ENCODE measurements around the gene FBXO44. TPM values are rescaled to one million over a fixed set of nuclear protein-coding genes. Genes with fewer than 3 reads are reported as not detected.
A peak's percentile ranks its signal among the peaks of the same experiment; 100 is the strongest.

FBXO44 gene
- total and polyA plus RNA-seq, 5 experiments from 2014 or later = 6.4 to 55.7 (median 10.1) TPM

GRCh38 chr1:11651017-11651416 lies 3.7 kb upstream of the FBXO44 start:
- H3K9me3 Mint-ChIP-seq = no peaks in the 10 kb centered on the region
- H3K27me3 Mint-ChIP-seq = no peaks in the 10 kb centered on the region
- no peak for DNase-seq
- H3K36me3 Mint-ChIP-seq = no peaks in the 10 kb centered on the region
- H3K4me1 Mint-ChIP-seq = peaks cover 12 to 39% (median 34%) of the 10 kb centered on the region in 4 donors
- H3K4me3 Mint-ChIP-seq = peak overlapping the region; percentile 75 to 90 (median 84)
- no peak for ATAC-seq
- POLR2A ChIA-PET = interaction anchor here (1.0 to 7.3 kb wide), 4 partner anchors 13 to 590 kb away, joined by 3 to 70 read pairs (median 17); partner anchors contain the start of gene FBXO6
- peak overlapping the region in 9 of 10 donors; percentile 49 to 87 (median 71) for H3K27ac Mint-ChIP-seq

DNA sequence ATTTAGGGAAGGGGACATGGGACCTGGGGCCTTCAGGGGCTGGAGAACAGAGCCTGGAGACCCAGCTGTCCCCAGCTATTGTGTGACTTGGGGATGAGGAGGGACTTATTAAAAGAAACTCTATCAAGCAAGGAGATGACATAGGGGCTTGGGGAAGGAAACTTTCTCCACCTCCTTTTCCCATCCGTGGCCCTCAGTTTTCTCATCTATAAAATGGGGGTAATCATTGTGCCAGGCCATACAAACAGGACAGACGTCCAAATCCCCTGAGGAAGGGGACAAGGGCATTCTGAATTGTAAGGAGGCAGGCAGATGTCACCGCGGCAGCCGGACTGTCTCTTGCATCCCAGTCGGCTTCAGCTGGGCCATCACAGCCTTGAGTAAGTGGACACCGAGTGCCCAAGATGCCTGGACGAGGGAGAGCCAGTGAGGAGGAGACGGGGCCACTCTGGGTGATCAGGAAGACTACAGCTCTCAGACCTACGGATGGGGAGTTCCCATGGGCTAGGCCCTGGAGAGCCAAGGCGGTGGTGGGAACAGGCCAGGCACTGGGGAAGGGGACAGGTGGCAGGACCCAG lies 2.4 kb upstream of the FBXO44 start:
- POLR2A ChIA-PET = interaction anchor here (7.3 kb wide), 1 partner anchor 67 kb away, joined by 70 read pairs; no protein-coding TSS in a partner anchor
- no peaks in the 10 kb centered on the region for H3K27me3 Mint-ChIP-seq
- no peak for ATAC-seq
- H3K27ac Mint-ChIP-seq = peak overlapping the region in 5 of 10 donors; percentile 52 to 88 (median 64)
- H3K36me3 Mint-ChIP-seq = peaks cover 0 to 5% (median 0%) of the 10 kb centered on the region in 3 donors
- peaks cover 12 to 45% (median 36%) of the 10 kb centered on the region in 4 donors for H3K4me1 Mint-ChIP-seq
- peak overlapping the region in 8 of 10 donors; percentile 12 to 85 (median 60) for H3K4me3 Mint-ChIP-seq
- DNase-seq = no peak
- no peaks in the 10 kb centered on the region for H3K9me3 Mint-ChIP-seq

DNA sequence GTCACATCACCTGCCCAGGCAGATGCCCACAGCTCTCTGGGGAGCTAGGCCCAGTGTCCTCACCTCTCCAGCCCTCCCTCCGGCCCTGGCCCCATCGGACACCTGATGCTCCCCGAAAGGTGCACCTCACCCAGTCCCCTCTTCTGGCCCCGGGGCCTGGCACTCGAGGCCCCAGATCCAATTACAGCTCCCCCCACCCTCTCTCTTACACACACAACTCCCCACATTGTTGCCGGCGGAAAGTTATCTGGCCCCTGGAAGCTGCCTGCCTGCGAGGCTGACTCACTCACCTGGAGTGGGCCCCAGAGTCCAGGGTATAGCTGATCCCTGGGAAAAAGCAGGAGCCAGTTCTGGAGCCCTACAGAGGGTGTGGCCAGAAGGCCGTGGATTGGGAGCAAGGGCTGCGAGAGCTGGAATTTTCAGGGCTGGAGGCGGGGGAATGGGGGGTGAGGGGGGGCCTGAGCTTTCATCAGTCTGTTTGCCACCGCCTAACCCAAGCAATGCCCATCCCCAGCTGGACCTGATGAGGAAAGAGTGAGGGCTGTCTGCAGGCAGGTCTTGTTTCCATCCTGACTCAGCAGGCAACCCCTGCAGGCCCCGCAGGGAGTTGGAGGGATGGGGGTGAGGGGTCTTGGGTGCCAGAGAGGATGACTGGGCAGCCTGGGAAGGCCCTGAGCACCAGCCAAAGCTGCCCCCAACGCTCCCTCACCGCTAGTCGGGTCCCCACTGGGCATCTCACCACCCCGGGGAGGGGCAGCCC lies 1.4 kb upstream of the FBXO44 start:
- no peaks in the 10 kb centered on the region for H3K9me3 Mint-ChIP-seq
- peaks cover 0 to 12% (median 0%) of the 10 kb centered on the region in 3 donors for H3K36me3 Mint-ChIP-seq
- POLR2A ChIA-PET = interaction anchor here (1.3 to 7.3 kb wide), 4 partner anchors 11 to 255 kb away, joined by 4 to 70 read pairs (median 14); partner anchors contain the start of gene FBXO6
- peak overlapping the region; percentile 59 to 87 (median 66) for H3K4me3 Mint-ChIP-seq
- ATAC-seq (no peak), DNase-seq (no peak)
- H3K4me1 Mint-ChIP-seq = peaks cover 12 to 46% (median 36%) of the 10 kb centered on the region in 4 donors
- peak overlapping the region in 5 of 10 donors; percentile 25 to 74 (median 55) for H3K27ac Mint-ChIP-seq
- H3K27me3 Mint-ChIP-seq = no peaks in the 10 kb centered on the region

GRCh38 chr1:11653861-11654136 lies 878 bp upstream of the FBXO44 start:
- DNase-seq (no peak), ATAC-seq (no peak)
- H3K4me3 Mint-ChIP-seq = peak overlapping the region; percentile 48 to 87 (median 66)
- no peaks in the 10 kb centered on the region for H3K27me3 Mint-ChIP-seq
- peak overlapping the region in 3 of 10 donors; percentile 10 to 88 (median 17) for H3K27ac Mint-ChIP-seq
- H3K36me3 Mint-ChIP-seq = peaks cover 0 to 15% (median 0%) of the 10 kb centered on the region in 3 donors
- H3K4me1 Mint-ChIP-seq = peaks cover 12 to 45% (median 36%) of the 10 kb centered on the region in 4 donors
- H3K9me3 Mint-ChIP-seq = no peaks in the 10 kb centered on the region
- POLR2A ChIA-PET = interaction anchor here (1.3 to 7.3 kb wide), 4 partner anchors 11 to 254 kb away, joined by 4 to 70 read pairs (median 14); partner anchors contain the start of gene FBXO6

DNA sequence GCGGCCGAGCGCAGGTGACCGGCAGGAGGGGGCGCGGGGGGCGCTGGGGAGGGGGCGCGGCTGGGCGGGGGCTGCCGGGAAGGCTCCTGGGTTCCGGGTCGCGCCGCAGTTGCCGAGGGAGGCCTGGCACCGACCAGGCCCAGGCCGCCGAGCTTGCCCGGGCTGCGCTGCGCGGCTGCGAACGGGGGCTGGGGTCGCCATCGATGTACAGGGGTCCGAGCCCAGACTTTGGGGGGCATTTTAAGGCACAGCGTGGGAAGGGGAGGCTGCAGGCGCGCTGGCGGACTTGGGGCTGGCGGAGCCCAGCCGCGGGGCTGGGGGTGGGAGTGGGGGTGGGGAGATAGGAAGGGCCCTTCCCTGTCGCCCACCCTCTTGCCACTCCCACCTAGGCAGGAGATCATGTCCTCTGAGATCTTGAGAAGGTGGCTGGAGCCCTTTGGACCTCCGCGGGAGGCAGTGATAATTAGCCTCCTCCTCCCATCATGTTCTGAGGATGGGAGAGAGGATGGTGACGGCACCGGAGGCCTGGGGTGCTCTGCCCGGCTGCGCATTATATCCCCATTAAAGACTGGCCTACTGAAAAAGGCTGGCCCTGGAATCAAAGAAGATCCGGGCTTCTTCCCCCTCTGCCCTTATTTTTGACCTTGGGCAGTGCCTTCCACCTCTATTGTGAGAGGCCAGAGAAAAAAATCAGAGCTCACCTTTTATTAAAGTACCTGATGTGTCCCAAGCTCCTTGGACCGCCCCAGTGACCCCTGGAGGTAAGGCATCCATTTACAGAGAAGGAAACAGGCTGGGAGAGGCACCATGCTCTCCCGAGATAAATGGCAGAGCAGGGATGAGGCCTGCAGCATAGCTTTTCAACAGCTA lies 497 bp downstream of the FBXO44 start:
- POLR2A ChIA-PET = interaction anchor here (0.6 to 7.3 kb wide), 5 partner anchors 9 to 596 kb away, joined by 4 to 70 read pairs (median 7); partner anchors contain the start of genes FBXO6 and SRM
- Mint-ChIP-seq H3K27ac (peak overlapping the region in 8 of 10 donors; percentile 25 to 85 (median 38)), H3K4me3 (peak overlapping the region; percentile 69 to 87 (median 74)), H3K36me3 (peaks cover 0 to 26% (median 0%) of the 10 kb centered on the region in 3 donors), H3K27me3 (no peaks in the 10 kb centered on the region), H3K9me3 (no peaks in the 10 kb centered on the region), H3K4me1 (peaks cover 8 to 36% (median 28%) of the 10 kb centered on the region in 4 donors)
- ATAC-seq (peak; percentile 19 to 34), DNase-seq (no peak)

DNA sequence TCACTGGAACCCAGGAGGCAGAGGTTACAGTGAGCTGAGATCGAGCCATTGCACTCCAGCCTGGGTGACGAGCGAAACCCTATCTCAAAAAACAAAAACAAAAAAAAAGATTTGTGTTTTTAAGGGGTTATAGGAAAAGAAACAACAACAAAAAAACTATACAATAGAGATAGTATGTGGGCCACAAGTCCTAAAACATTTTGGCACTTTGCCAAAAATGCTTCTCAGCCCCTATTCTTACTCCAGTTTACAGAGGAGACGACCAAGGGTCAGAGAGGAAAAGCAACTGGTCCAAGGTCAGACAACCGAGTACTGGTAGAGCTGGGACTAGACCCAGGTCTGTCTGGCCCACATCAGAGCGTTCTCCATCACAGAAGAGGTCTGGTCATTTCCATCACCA lies 3.0 kb downstream of the FBXO44 start:
- DNase-seq = no peak
- ATAC-seq = no peak
- H3K4me1 Mint-ChIP-seq = peaks cover 0 to 26% (median 10%) of the 10 kb centered on the region in 4 donors
- peaks cover 0 to 41% (median 0%) of the 10 kb centered on the region in 3 donors for H3K36me3 Mint-ChIP-seq
- H3K27me3 Mint-ChIP-seq = no peaks in the 10 kb centered on the region
- H3K27ac Mint-ChIP-seq = no peak overlapping the region
- POLR2A ChIA-PET = no interaction called here
- H3K9me3 Mint-ChIP-seq = no peaks in the 10 kb centered on the region
- H3K4me3 Mint-ChIP-seq = no peak overlapping the region

DNA sequence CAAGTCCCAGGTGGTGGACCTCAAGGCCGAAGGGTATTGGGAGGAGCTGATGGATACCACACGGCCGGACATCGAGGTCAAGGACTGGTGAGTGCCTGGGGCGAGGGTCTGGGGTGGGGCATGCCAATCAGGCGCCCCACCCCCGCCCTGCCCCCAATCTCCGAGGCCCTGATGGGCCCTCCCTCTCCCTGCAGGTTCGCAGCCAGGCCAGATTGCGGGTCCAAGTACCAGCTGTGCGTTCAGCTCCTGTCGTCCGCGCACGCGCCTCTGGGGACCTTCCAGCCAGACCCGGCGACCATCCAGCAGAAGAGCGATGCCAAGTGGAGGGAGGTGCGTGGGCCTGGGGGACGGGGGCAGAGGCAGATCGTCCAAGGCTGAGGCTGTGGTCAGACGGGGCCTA lies 3.9 kb downstream of the FBXO44 start:
- Mint-ChIP-seq H3K4me1 (peaks cover 0 to 22% (median 12%) of the 10 kb centered on the region in 4 donors), H3K27me3 (no peaks in the 10 kb centered on the region), H3K9me3 (no peaks in the 10 kb centered on the region), H3K27ac (no peak overlapping the region), H3K4me3 (no peak overlapping the region), H3K36me3 (peaks cover 0 to 45% (median 0%) of the 10 kb centered on the region in 3 donors)
- DNase-seq (no peak), ATAC-seq (no peak)
- POLR2A ChIA-PET = interaction anchor here (1.0 kb wide), 1 partner anchor 8 kb away, joined by 3 read pairs; no protein-coding TSS in a partner anchor

- POLR2A ChIA-PET = interaction anchor here (0.7 to 5.9 kb wide), 2 partner anchors 22 to 59 kb away, joined by 4 to 60 read pairs; no protein-coding TSS in a partner anchor
- Mint-ChIP-seq H3K36me3 (peaks cover 0 to 45% (median 0%) of the 10 kb centered on the region in 3 donors), H3K27ac (peak overlapping the region in 1 of 10 donors; percentile 15), H3K4me3 (peak overlapping the region in 1 of 10 donors; percentile 50), H3K4me1 (peaks cover 0 to 22% (median 13%) of the 10 kb centered on the region in 4 donors), H3K27me3 (no peaks in the 10 kb centered on the region), H3K9me3 (no peaks in the 10 kb centered on the region)
- ATAC-seq = no peak
- no peak for DNase-seq
Measured at GRCh38 chr1:11659748-11660147, 5.1 kb downstream of the FBXO44 start.

DNA sequence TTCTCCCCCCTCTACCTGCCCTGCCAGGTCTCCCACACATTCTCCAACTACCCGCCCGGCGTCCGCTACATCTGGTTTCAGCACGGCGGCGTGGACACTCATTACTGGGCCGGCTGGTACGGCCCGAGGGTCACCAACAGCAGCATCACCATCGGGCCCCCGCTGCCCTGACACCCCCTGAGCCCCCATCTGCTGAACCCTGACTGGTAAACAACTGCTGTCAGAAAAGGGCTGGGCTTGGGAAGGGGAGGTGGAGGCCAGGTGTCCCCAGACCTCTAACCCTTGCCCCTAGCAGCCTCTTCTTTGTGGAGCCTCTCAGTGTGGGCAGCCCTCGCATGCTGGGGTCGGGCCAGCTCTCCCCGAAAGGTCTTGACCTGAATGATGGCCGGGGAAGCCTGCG lies 6.4 kb downstream of the FBXO44 start:
- peaks cover 0 to 45% (median 0%) of the 10 kb centered on the region in 3 donors for H3K36me3 Mint-ChIP-seq
- POLR2A ChIA-PET = interaction anchor here (5.9 kb wide), 1 partner anchor 58 kb away, joined by 60 read pairs; no protein-coding TSS in a partner anchor
- H3K9me3 Mint-ChIP-seq = no peaks in the 10 kb centered on the region
- peaks cover 0 to 13% (median 6%) of the 10 kb centered on the region in 4 donors for H3K4me1 Mint-ChIP-seq
- no peak for DNase-seq
- no peaks in the 10 kb centered on the region for H3K27me3 Mint-ChIP-seq
- H3K4me3 Mint-ChIP-seq = no peak overlapping the region
- H3K27ac Mint-ChIP-seq = peak overlapping the region in 1 of 10 donors; percentile 63
- no peak for ATAC-seq

- no peaks in the 10 kb centered on the region for H3K27me3 Mint-ChIP-seq
- peaks cover 0 to 29% (median 2%) of the 10 kb centered on the region in 3 donors for H3K36me3 Mint-ChIP-seq
- DNase-seq = peak in 8 of 10 donors; percentile 35 to 61 (median 50)
- ATAC-seq = peak; percentile 72 to 73
- H3K4me1 Mint-ChIP-seq = peaks cover 0 to 18% (median 8%) of the 10 kb centered on the region in 4 donors
- H3K9me3 Mint-ChIP-seq = no peaks in the 10 kb centered on the region
- peak overlapping the region; percentile 75 to 89 (median 86) for H3K4me3 Mint-ChIP-seq
- H3K27ac Mint-ChIP-seq = peak overlapping the region in 9 of 10 donors; percentile 66 to 92 (median 87)
- POLR2A ChIA-PET = interaction anchor here (0.6 to 5.9 kb wide), 14 partner anchors 8 to 606 kb away, joined by 3 to 60 read pairs (median 5); partner anchors contain the start of genes CLCN6, FBXO2, FBXO44 and MAD2L2
Measured at GRCh38 chr1:11664336-11665065, 9.8 kb downstream of the FBXO44 start.

DNA sequence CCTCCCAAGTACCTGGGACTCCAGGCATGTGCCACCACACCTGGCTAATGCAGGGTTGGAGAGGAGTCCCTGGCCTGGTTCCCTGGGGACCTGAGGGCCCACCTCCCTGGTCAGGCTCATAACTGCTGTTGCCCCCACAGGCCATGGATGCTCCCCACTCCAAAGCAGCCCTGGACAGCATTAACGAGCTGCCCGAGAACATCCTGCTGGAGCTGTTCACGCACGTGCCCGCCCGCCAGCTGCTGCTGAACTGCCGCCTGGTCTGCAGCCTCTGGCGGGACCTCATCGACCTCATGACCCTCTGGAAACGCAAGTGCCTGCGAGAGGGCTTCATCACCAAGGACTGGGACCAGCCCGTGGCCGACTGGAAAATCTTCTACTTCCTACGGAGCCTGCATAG lies 13.8 kb downstream of the FBXO44 start:
- H3K4me3 Mint-ChIP-seq = no peak overlapping the region

More for the DNA sequence above, 13.8 kb downstream of the FBXO44 start:
- DNase-seq = no peak
- POLR2A ChIA-PET = no interaction called here
- Mint-ChIP-seq H3K27me3 (no peaks in the 10 kb centered on the region), H3K4me1 (peaks cover 3 to 15% (median 6%) of the 10 kb centered on the region in 4 donors), H3K36me3 (peaks cover 0 to 16% (median 5%) of the 10 kb centered on the region in 3 donors), H3K27ac (peak overlapping the region in 1 of 10 donors; percentile 93), H3K9me3 (no peaks in the 10 kb centered on the region)
- no peak for ATAC-seq

All from naive thymus-derived CD8-positive, alpha-beta T cell (primary cell).